Vagina (tissue), 2 donors: ENCODE results near the gene RAB11FIP3. TPM values are rescaled to one million over a fixed set of nuclear protein-coding genes. Genes with fewer than 3 reads are reported as not detected.

ENCODE experiments used
- DNase-seq, 2 donors: peaks; one replicate each; pipeline ENCODE4 v3.0.0-alpha.2; 2017; ENCODE audit errors: extremely low spot score in 2 of 2
- H3K27ac ChIP-seq: fragments of 200-600 bp; sonication (generic); one replicate; pipeline ENCODE4 v1.5.1; 2019
- H3K27me3 ChIP-seq: fragments of 200-600 bp; sonication (generic); one replicate; pipeline ENCODE4 v1.5.1; 2019
- H3K36me3 ChIP-seq, 2 donors: fragments of 200-600 bp; sonication (generic); one replicate each; pipeline ENCODE4 v1.5.1; 2017 to 2019
- H3K4me1 ChIP-seq: fragments of 200-600 bp; sonication (generic); one replicate; pipeline ENCODE4 v1.5.1; 2019
- H3K4me3 ChIP-seq, 2 donors: fragments of 200-600 bp; sonication (generic); 1 replicate in 1 of 2; 2 replicates in 1 of 2; pipeline ENCODE4 v1.5.1; 2016 to 2019
- H3K9me3 ChIP-seq: fragments of 200-600 bp; sonication (generic); one replicate; pipeline ENCODE4 v1.5.1; 2019
- CTCF ChIP-seq, 3 experiments: fragments of 450-650 bp in 2 of 3; fragments of 200-600 bp in 1 of 3; sonication (generic) in 1 of 3; IDR thresholded peaks; one replicate each; pipeline ENCODE4 v1.5.1; 2017 to 2019; ENCODE audit warnings: antibody characterized with exemption in 3 of 3, mild to moderate bottlenecking in 2 of 3, moderate library complexity in 2 of 3
- POLR2A ChIP-seq, 2 donors: fragments of 450-650 bp; IDR thresholded peaks; one replicate each; pipeline ENCODE4 v1.6.1; 2017; ENCODE audit warnings: antibody characterized with exemption in 2 of 2, mild to moderate bottlenecking in 2 of 2, moderate library complexity in 2 of 2
- POLR2AphosphoS5 ChIP-seq, 2 donors: sonication (generic); formaldehyde crosslinking; IDR thresholded peaks; one replicate each; pipeline ENCODE4 v1.9.0; 2017; ENCODE audit warnings: antibody characterized with exemption in 2 of 2, mild to moderate bottlenecking in 2 of 2, low read depth in 1 of 2; ENCODE audit not compliant: insufficient read depth in 1 of 2
- intact Hi-C: fragments of 100-400 bp; cut with DNase I; formaldehyde crosslinking; loops from one replicate; pipeline ENCODE4 v1.15.1; 2023
- total RNA-seq: library from RNA; depleted of rRNA; stranded (reverse); fragments of >200 nt; gene quantifications from one replicate; pipeline ENCODE4 v1.2.3, GENCODE V29; 2016

Gene RAB11FIP3
- total RNA-seq, 1 donor from 2014 or later = 36.6 TPM

- intact Hi-C loops = no loop called here
- H3K4me1 ChIP-seq = peaks cover 35% of the 10 kb centered on the region
- TF ChIP-seq CTCF (IDR thresholded peaks at IDR 0.05) = no peak
- no peak for TF ChIP-seq POLR2AphosphoS5 (IDR thresholded peaks at IDR 0.05; ENCODE audit: insufficient read depth in 1 of 2, low read depth in 1 of 2)
- TF ChIP-seq POLR2A (IDR thresholded peaks at IDR 0.05) = no peak
- no peak overlapping the region for H3K4me3 ChIP-seq
- no peaks in the 10 kb centered on the region for H3K9me3 ChIP-seq
- no peak for DNase-seq
- no peaks in the 10 kb centered on the region for H3K27me3 ChIP-seq
- H3K36me3 ChIP-seq = no peaks in the 10 kb centered on the region
- no peak overlapping the region for H3K27ac ChIP-seq
These were observed 26.0 kb upstream of the RAB11FIP3 start for GRCh38 chr16:399340-400019.

DNA sequence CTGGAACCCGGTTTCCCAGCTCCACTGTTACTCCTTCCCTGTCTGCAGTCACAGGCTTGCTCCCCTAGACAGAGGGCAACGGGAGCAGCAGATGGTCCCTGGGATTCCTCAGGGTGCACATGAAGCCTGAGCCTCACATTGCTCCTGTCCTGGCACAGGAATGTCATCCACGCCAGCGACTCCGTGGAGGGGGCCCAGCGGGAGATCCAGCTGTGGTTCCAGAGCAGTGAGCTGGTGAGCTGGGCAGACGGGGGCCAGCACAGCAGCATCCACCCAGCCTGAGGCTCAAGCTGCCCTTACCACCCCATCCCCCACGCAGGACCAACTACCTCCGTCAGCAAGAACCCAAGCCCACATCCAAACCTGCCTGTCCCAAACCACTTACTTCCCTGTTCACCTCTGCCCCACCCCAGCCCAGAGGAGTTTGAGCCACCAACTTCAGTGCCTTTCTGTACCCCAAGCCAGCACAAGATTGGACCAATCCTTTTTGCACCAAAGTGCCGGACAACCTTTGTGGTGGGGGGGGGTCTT, 25.3 kb upstream of the RAB11FIP3 start:
- Histone ChIP-seq H3K36me3 (no peaks in the 10 kb centered on the region), H3K27me3 (no peaks in the 10 kb centered on the region), H3K4me1 (peaks cover 35% of the 10 kb centered on the region), H3K27ac (peak overlapping the region; percentile 96), H3K4me3 (peak overlapping the region in 1 of 2 donors; percentile 58), H3K9me3 (no peaks in the 10 kb centered on the region)
- intact Hi-C loops = no loop called here
- TF ChIP-seq POLR2AphosphoS5 (IDR thresholded peaks at IDR 0.05; ENCODE audit: insufficient read depth in 1 of 2, low read depth in 1 of 2) (no peak), CTCF (IDR thresholded peaks at IDR 0.05) (no peak), POLR2A (IDR thresholded peaks at IDR 0.05) (no peak)
- DNase-seq = no peak

DNA sequence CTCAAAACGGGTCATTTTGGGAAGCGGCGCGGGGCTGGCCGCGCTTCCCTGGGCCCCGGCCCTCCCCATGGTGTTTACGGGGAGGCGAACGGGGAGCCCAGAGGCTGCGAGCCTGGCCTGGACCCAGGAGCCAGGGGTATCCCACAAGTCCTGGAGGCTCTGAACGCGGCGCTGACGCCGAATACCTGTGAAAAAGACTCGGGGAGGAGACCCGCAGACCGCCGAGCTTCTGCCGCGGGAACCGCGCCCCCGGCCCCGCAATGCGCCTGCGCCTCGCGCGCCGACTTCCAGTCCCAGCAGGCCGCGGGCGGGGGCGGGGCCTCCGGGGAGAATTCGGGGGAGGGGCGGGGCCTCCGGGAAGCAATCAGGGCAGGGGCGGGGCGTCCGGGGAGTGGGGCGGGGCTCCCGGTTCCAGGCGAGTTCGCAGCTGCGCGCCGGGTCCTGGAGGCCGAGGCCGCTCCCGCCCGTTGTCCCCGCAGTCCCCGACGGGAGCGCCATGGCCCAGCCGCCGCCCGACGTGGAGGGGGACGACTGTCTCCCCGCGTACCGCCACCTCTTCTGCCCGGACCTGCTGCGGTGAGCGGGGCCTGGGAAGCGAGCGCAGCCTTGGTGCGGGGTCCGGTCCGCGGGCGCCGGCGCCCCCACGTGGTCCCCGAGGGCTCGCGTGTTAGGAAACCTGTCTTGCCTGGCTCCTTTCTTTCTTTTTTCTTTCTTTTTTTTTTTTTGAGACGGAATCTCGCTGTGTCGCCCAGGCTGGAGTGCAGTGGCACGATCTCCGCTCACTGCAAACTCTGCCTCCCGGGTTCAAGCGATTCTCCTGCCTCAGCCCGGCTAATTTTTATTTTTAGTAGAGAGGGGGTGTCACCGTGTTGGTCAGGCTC, 23.7 kb upstream of the RAB11FIP3 start, which contains the start of gene DECR2:
Gene DECR2, plus strand, starts transcription at position 418 of the 881 bp plus-strand sequence. Its CDS starts 79 bp downstream, at position 497.
- TF ChIP-seq POLR2AphosphoS5 (IDR thresholded peaks at IDR 0.05; ENCODE audit: insufficient read depth in 1 of 2, low read depth in 1 of 2) (peak in 1 of 2 donors; percentile 98), CTCF (IDR thresholded peaks at IDR 0.05) (peak; percentile 7 to 44 (median 33)), POLR2A (IDR thresholded peaks at IDR 0.05) (peak; percentile 66 to 88)
- H3K27me3 ChIP-seq = no peaks in the 10 kb centered on the region
- no peaks in the 10 kb centered on the region for H3K9me3 ChIP-seq
- peak within 1 kb of the TSS; percentile 58 to 83 for H3K4me3 ChIP-seq
- H3K4me1 ChIP-seq = peaks cover 29% of the 10 kb centered on the region
- no peaks in the 10 kb centered on the region for H3K36me3 ChIP-seq
- intact Hi-C loops = no loop called here
- DNase-seq = peak; percentile 94 to 97
- peak within 1 kb of the TSS; percentile 96 for H3K27ac ChIP-seq

DNA sequence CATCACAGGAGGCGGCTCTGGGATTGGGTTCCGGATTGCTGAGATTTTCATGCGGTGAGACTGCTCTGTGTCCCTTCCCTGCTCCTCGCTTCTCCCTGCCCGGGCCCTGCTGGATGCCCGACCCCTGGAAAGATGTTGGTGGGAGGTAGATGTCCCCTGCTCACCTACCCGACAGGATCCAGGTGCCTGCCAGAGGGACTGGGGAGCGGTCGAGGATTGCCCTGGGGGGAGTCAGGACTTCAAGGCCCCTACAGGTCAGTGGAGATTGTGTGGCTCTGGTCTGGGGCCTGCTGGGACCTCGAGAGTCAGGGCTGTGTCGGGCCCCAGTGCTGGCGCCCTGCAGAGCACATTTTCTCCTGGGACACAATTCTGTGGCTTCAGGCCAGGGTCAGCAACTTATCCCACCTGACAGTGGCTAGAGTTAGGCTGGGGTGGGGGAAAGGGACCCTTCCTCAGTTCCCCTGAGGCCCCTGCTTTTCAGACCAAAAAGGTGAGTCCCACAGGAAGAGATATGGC, 20.4 kb upstream of the RAB11FIP3 start:
- H3K4me3 ChIP-seq = no peak overlapping the region
- H3K36me3 ChIP-seq = no peaks in the 10 kb centered on the region
- H3K9me3 ChIP-seq = no peaks in the 10 kb centered on the region
- H3K27me3 ChIP-seq = no peaks in the 10 kb centered on the region
- intact Hi-C loops = no loop called here
- TF ChIP-seq POLR2A (IDR thresholded peaks at IDR 0.05) = no peak
- no peak for TF ChIP-seq CTCF (IDR thresholded peaks at IDR 0.05)
- TF ChIP-seq POLR2AphosphoS5 (IDR thresholded peaks at IDR 0.05; ENCODE audit: insufficient read depth in 1 of 2, low read depth in 1 of 2) = no peak
- peaks cover 20% of the 10 kb centered on the region for H3K4me1 ChIP-seq
- H3K27ac ChIP-seq = no peak overlapping the region
- no peak for DNase-seq
